GM23338 (cell line): ENCODE data around the gene KNL1. TPM values are rescaled to one million over a fixed set of nuclear protein-coding genes. Genes with fewer than 3 reads are reported as not detected.

Experiments
- EZH2 ChIP-seq: fragments of 200-600 bp; sonication (generic); IDR thresholded peaks from one replicate; pipeline ENCODE4 v1.8.0; 2017; ENCODE audit warnings: antibody characterized with exemption, mild to moderate bottlenecking, low read depth; ENCODE audit not compliant: unreplicated experiment
- EZH2phosphoT487 ChIP-seq: fragments of 200-600 bp; sonication (generic); IDR thresholded peaks from one replicate; pipeline ENCODE4 v1.8.1; 2018; ENCODE audit warnings: antibody characterized with exemption; ENCODE audit not compliant: unreplicated experiment
- NANOG ChIP-seq: IDR thresholded peaks from 2 replicates; pipeline ENCODE4 v1.6.1; 2016; ENCODE audit warnings: antibody characterized with exemption, borderline replicate concordance
- ZNF331 ChIP-seq: fragments of 250-450 bp; sonication (Bioruptor Pico); IDR thresholded peaks from 2 replicates; pipeline ENCODE4 v1.5.0; 2020; ENCODE audit warnings: low read depth, mild to moderate bottlenecking, moderate library complexity
- polyA plus RNA-seq: library from polyadenylated mRNA; unstranded; fragments of >200 nt; fragmentation: Nextera tagmentation; extraction: Ambion mirVana; gene quantifications from 2 replicates; pipeline ENCODE4 v1.2.1, GENCODE V29; 2016
- small RNA-seq: library from RNA; depleted of rRNA; stranded (forward); fragments of <200 nt; gene quantifications from one replicate; pipeline ENCODE3, GENCODE V24; 2014; ENCODE audit warnings: low replicate concordance
- total RNA-seq: library from RNA; depleted of rRNA; stranded (reverse); fragments of >200 nt; shearing (Covaris generic); gene quantifications from 2 replicates; pipeline ENCODE4 v1.2.3, GENCODE V29; 2014; rRNA removed
- TF ChIP-seq, protein P1 (sequence below): fragments of 250-450 bp; sonication (Bioruptor Pico); IDR thresholded peaks from 2 replicates; pipeline ENCODE4 v1.5.0; 2020; ENCODE audit warnings: mild to moderate bottlenecking, moderate library complexity
- TF ChIP-seq, protein P2 (sequence below), 2 experiments: fragments of 200-600 bp in 1 of 2; sonication (generic) in 1 of 2; conservative IDR thresholded peaks; 2 replicates each; pipeline versions ENCODE4 v1.5.1 to v1.6.1; 2016 to 2017; ENCODE audit warnings: antibody characterized with exemption in 2 of 2, low read depth in 2 of 2, mild to moderate bottlenecking in 2 of 2, moderate library complexity in 1 of 2

Gene KNL1
- total and polyA plus RNA-seq, 2 experiments from 2014 or later, result 16.7 to 43.2 TPM

DNA sequence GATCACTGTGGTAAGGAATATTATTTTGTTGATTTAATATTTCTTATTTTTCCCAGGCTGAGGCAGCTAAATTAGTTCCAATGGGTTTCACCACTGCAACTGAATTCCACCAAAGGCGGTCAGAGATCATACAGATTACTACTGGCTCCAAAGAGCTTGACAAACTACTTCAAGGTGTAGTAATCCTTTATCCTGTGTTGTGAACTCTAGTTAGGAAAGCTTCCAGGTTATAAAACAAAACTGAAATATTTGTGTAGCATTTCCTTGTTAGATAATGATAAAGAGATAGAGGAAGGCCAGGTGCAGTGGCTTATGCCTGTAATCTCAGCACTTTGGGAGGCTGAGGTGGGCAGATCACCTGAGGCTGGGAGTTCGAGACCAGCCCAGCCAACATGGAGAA, 112.1 kb downstream of the KNL1 start (continued):
- TF ChIP-seq, protein P1, sequence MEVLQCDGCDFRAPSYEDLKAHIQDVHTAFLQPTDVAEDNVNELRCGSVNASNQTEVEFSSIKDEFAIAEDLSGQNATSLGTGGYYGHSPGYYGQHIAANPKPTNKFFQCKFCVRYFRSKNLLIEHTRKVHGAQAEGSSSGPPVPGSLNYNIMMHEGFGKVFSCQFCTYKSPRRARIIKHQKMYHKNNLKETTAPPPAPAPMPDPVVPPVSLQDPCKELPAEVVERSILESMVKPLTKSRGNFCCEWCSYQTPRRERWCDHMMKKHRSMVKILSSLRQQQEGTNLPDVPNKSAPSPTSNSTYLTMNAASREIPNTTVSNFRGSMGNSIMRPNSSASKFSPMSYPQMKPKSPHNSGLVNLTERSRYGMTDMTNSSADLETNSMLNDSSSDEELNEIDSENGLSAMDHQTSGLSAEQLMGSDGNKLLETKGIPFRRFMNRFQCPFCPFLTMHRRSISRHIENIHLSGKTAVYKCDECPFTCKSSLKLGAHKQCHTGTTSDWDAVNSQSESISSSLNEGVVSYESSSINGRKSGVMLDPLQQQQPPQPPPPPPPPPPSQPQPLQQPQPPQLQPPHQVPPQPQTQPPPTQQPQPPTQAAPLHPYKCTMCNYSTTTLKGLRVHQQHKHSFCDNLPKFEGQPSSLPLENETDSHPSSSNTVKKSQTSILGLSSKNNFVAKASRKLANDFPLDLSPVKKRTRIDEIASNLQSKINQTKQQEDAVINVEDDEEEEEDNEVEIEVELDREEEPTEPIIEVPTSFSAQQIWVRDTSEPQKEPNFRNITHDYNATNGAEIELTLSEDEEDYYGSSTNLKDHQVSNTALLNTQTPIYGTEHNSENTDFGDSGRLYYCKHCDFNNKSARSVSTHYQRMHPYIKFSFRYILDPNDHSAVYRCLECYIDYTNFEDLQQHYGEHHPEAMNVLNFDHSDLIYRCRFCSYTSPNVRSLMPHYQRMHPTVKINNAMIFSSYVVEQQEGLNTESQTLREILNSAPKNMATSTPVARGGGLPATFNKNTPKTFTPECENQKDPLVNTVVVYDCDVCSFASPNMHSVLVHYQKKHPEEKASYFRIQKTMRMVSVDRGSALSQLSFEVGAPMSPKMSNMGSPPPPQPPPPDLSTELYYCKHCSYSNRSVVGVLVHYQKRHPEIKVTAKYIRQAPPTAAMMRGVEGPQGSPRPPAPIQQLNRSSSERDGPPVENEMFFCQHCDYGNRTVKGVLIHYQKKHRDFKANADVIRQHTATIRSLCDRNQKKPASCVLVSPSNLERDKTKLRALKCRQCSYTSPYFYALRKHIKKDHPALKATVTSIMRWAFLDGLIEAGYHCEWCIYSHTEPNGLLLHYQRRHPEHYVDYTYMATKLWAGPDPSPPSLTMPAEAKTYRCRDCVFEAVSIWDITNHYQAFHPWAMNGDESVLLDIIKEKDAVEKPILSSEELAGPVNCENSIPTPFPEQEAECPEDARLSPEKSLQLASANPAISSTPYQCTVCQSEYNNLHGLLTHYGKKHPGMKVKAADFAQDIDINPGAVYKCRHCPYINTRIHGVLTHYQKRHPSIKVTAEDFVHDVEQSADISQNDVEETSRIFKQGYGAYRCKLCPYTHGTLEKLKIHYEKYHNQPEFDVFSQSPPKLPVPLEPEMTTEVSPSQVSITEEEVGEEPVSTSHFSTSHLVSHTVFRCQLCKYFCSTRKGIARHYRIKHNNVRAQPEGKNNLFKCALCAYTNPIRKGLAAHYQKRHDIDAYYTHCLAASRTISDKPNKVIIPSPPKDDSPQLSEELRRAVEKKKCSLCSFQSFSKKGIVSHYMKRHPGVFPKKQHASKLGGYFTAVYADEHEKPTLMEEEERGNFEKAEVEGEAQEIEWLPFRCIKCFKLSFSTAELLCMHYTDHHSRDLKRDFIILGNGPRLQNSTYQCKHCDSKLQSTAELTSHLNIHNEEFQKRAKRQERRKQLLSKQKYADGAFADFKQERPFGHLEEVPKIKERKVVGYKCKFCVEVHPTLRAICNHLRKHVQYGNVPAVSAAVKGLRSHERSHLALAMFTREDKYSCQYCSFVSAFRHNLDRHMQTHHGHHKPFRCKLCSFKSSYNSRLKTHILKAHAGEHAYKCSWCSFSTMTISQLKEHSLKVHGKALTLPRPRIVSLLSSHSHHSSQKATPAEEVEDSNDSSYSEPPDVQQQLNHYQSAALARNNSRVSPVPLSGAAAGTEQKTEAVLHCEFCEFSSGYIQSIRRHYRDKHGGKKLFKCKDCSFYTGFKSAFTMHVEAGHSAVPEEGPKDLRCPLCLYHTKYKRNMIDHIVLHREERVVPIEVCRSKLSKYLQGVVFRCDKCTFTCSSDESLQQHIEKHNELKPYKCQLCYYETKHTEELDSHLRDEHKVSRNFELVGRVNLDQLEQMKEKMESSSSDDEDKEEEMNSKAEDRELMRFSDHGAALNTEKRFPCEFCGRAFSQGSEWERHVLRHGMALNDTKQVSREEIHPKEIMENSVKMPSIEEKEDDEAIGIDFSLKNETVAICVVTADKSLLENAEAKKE, result no peak
- TF ChIP-seq EZH2 (no peak), NANOG (no peak), EZH2phosphoT487 (no peak), ZNF331 (no peak)
- TF ChIP-seq, protein P2, sequence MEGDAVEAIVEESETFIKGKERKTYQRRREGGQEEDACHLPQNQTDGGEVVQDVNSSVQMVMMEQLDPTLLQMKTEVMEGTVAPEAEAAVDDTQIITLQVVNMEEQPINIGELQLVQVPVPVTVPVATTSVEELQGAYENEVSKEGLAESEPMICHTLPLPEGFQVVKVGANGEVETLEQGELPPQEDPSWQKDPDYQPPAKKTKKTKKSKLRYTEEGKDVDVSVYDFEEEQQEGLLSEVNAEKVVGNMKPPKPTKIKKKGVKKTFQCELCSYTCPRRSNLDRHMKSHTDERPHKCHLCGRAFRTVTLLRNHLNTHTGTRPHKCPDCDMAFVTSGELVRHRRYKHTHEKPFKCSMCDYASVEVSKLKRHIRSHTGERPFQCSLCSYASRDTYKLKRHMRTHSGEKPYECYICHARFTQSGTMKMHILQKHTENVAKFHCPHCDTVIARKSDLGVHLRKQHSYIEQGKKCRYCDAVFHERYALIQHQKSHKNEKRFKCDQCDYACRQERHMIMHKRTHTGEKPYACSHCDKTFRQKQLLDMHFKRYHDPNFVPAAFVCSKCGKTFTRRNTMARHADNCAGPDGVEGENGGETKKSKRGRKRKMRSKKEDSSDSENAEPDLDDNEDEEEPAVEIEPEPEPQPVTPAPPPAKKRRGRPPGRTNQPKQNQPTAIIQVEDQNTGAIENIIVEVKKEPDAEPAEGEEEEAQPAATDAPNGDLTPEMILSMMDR (conservative IDR thresholded peaks at IDR 0.05; ENCODE audit: low read depth in 2 of 2), result no peak

Small RNA genes within 50 kb of the gene (small RNA-seq; reads per million reads assigned to genes)
- not detected for gene RF00017
- gene RN7SL376P, result not detected

Other genes with a start within 250 kb of the KNL1 start
- not detected in 2 replicates for gene PHGR1, start 243.2 kb upstream of the KNL1 start, total RNA-seq
- not detected in 2 replicates for gene PHGR1, start 243.2 kb upstream of the KNL1 start, polyA plus RNA-seq
- 1.0 and 1.3 TPM in 2 replicates for gene DISP2, start 236.0 kb upstream of the KNL1 start, total RNA-seq
- 2.2 and 2.5 TPM in 2 replicates for gene DISP2, start 236.0 kb upstream of the KNL1 start, polyA plus RNA-seq
- gene KNSTRN, start 211.5 kb upstream of the KNL1 start, total RNA-seq, result 67.9 and 76.4 TPM in 2 replicates
- gene KNSTRN, start 211.5 kb upstream of the KNL1 start, polyA plus RNA-seq, result 62.7 and 80.4 TPM in 2 replicates
- gene IVD, start 188.5 kb upstream of the KNL1 start, total RNA-seq, result 64.0 and 75.4 TPM in 2 replicates
- 53.5 and 54.1 TPM in 2 replicates for gene IVD, start 188.5 kb upstream of the KNL1 start, polyA plus RNA-seq
- 32.4 and 40.1 TPM in 2 replicates for gene BAHD1, start 153.3 kb upstream of the KNL1 start, total RNA-seq
- gene BAHD1, start 153.3 kb upstream of the KNL1 start, polyA plus RNA-seq, result 11.2 and 11.6 TPM in 2 replicates
- 15.6 and 17.9 TPM in 2 replicates for gene CHST14, start 123.3 kb upstream of the KNL1 start, total RNA-seq
- gene CHST14, start 123.3 kb upstream of the KNL1 start, polyA plus RNA-seq, result 8.4 and 10.0 TPM in 2 replicates
- gene CCDC32, start 29.2 kb upstream of the KNL1 start, total RNA-seq, result 15.4 and 16.9 TPM in 2 replicates
- gene CCDC32, start 29.2 kb upstream of the KNL1 start, polyA plus RNA-seq, result 12.2 and 13.8 TPM in 2 replicates
- gene RPUSD2, start 24.9 kb upstream of the KNL1 start, total RNA-seq, result 23.3 and 25.5 TPM in 2 replicates
- 21.2 and 22.0 TPM in 2 replicates for gene RPUSD2, start 24.9 kb upstream of the KNL1 start, polyA plus RNA-seq
- gene RAD51, start 100.9 kb downstream of the KNL1 start, total RNA-seq, result 19.4 and 20.3 TPM in 2 replicates
- gene RAD51, start 100.9 kb downstream of the KNL1 start, polyA plus RNA-seq, result 19.5 and 26.2 TPM in 2 replicates
- 16.4 and 17.0 TPM in 2 replicates for gene RMDN3, start 161.0 kb downstream of the KNL1 start, total RNA-seq
- 13.0 and 15.6 TPM in 2 replicates for gene RMDN3, start 161.0 kb downstream of the KNL1 start, polyA plus RNA-seq
- gene GCHFR, start 169.8 kb downstream of the KNL1 start, total RNA-seq, result 44.2 and 45.4 TPM in 2 replicates
- gene GCHFR, start 169.8 kb downstream of the KNL1 start, polyA plus RNA-seq, result 38.9 and 40.2 TPM in 2 replicates
- 0.08 and 0.80 TPM in 2 replicates for gene C15orf62, start 175.7 kb downstream of the KNL1 start, total RNA-seq
- gene C15orf62, start 175.7 kb downstream of the KNL1 start, polyA plus RNA-seq, result 0.16 and 0.68 TPM in 2 replicates
- 22.7 and 23.5 TPM in 2 replicates for gene ZFYVE19, start 212.8 kb downstream of the KNL1 start, total RNA-seq
- 8.5 and 9.8 TPM in 2 replicates for gene ZFYVE19, start 212.8 kb downstream of the KNL1 start, polyA plus RNA-seq
- 23.0 and 35.0 TPM in 2 replicates for gene DNAJC17, start 213.2 kb downstream of the KNL1 start, total RNA-seq
- gene DNAJC17, start 213.2 kb downstream of the KNL1 start, polyA plus RNA-seq, result 77.6 and 81.6 TPM in 2 replicates
- not detected in 2 replicates for gene PPP1R14D, start 234.5 kb downstream of the KNL1 start, total RNA-seq
- not detected in 2 replicates for gene PPP1R14D, start 234.5 kb downstream of the KNL1 start, polyA plus RNA-seq
- 209 and 253 TPM in 2 replicates for gene SPINT1, start 249.8 kb downstream of the KNL1 start, total RNA-seq
- 38.6 and 41.3 TPM in 2 replicates for gene SPINT1, start 249.8 kb downstream of the KNL1 start, polyA plus RNA-seq